SK-N-SH (cell line): ENCODE results near the gene GLT8D1. TPM values are rescaled to one million over a fixed set of nuclear protein-coding genes. Genes with fewer than 3 reads are reported as not detected.

Source experiments
- CTCF ChIA-PET: fragments of 300-600, 350-600 bp; formaldehyde crosslinking; extraction: SDS; loops from one replicate; lab custom pipeline; 2021; lab: Yijun Ruan, JAX
- POLR2A ChIA-PET: fragments of 350-600 bp; sonication (Branson Sonifier 250); formaldehyde crosslinking; extraction: SDS; loops from one replicate; lab custom pipeline; 2020; ENCODE audit warnings: antibody characterized with exemption, inconsistent platforms; lab: Yijun Ruan, JAX
- DNase-seq: peaks from one replicate; pipeline ENCODE4 v3.0.0; 2012
- H2AFZ ChIP-seq: fragments of 200-600 bp; sonication (generic); 2 replicates; pipeline ENCODE4 v1.8.1; 2016; ENCODE audit warnings: antibody characterized with exemption, mild to moderate bottlenecking, low read depth
- H3F3A ChIP-seq: fragments of 200-600 bp; sonication (generic); replicated peaks from 2 replicates; pipeline ENCODE3; 2016; ENCODE audit warnings: antibody characterized with exemption, mild to moderate bottlenecking; ENCODE audit not compliant: insufficient read depth
- H3K27ac ChIP-seq, 2 experiments: fragments of 200-500 bp in 1 of 2; fragments of 200-600 bp in 1 of 2; sonication (Bioruptor generic) in 1 of 2; sonication (generic), shearing (Covaris generic) in 1 of 2; 2 replicates each; pipeline versions ENCODE4 v1.5.1 to v1.6.1; 2014 to 2016; ENCODE audit warnings: low read depth in 2 of 2, inconsistent platforms in 1 of 2, low read length in 1 of 2, mild to moderate bottlenecking in 1 of 2, mixed read lengths in 1 of 2
- H3K27me3 ChIP-seq: fragments of 200-600 bp; sonication (generic), shearing (Covaris generic); 2 replicates; pipeline ENCODE4 v1.6.1; 2016; ENCODE audit warnings: mixed run types; ENCODE audit not compliant: insufficient read depth
- H3K36me3 ChIP-seq, 2 experiments: fragments of 200-500 bp in 1 of 2; fragments of 200-600 bp in 1 of 2; sonication (Bioruptor generic) in 1 of 2; sonication (generic) in 1 of 2; replicated peaks in 1 of 2; 2 replicates each; pipeline versions ENCODE3 to v1.5.1; 2014 to 2016; ENCODE audit warnings: low read length in 1 of 2, mild to moderate bottlenecking in 1 of 2; ENCODE audit not compliant: insufficient read depth in 2 of 2, control insufficient read depth in 1 of 2
- H3K4me1 ChIP-seq, 2 experiments: fragments of 200-500 bp in 1 of 2; fragments of 200-600 bp in 1 of 2; sonication (Bioruptor generic) in 1 of 2; sonication (generic), shearing (Covaris generic) in 1 of 2; 2 replicates each; pipeline versions ENCODE4 v1.5.1 to v1.6.1; 2014 to 2016; ENCODE audit warnings: low read depth in 1 of 2, low read length in 1 of 2, mixed run types in 1 of 2; ENCODE audit not compliant: insufficient read depth in 2 of 2, control insufficient read depth in 1 of 2
- H3K4me2 ChIP-seq: fragments of 200-600 bp; sonication (generic), shearing (Covaris generic); 2 replicates; pipeline ENCODE4 v1.6.1; 2017; ENCODE audit warnings: mixed run types
- H3K4me3 ChIP-seq, 2 experiments: fragments of 200-500 bp in 1 of 2; fragments of 200-600 bp in 1 of 2; sonication (Bioruptor generic) in 1 of 2; sonication (generic), shearing (Covaris generic) in 1 of 2; 2 replicates each; pipeline versions ENCODE4 v1.5.1 to v1.8.1; 2014 to 2016; ENCODE audit warnings: low read depth in 2 of 2, inconsistent platforms in 1 of 2, low read length in 1 of 2, mild to moderate bottlenecking in 1 of 2, mixed read lengths in 1 of 2, moderate library complexity in 1 of 2
- H3K79me2 ChIP-seq: fragments of 200-600 bp; sonication (generic); 2 replicates; pipeline ENCODE4 v1.8.1; 2017; ENCODE audit warnings: mild to moderate bottlenecking; ENCODE audit not compliant: insufficient read depth
- H3K9ac ChIP-seq: fragments of 200-600 bp; sonication (generic); 2 replicates; pipeline ENCODE4 v1.6.1; 2017; ENCODE audit warnings: mixed run types
- H3K9me2 ChIP-seq: fragments of 200-600 bp; sonication (generic); 2 replicates; pipeline ENCODE4 v1.6.1; 2017; ENCODE audit warnings: mixed run types
- H3K9me3 ChIP-seq: fragments of 200-600 bp; sonication (generic); 2 replicates; pipeline ENCODE4 v1.6.1; 2017; ENCODE audit warnings: mixed run types, mild to moderate bottlenecking, moderate library complexity
- H4K20me1 ChIP-seq: fragments of 200-600 bp; sonication (generic); 2 replicates; pipeline ENCODE4 v1.6.1; 2017; ENCODE audit warnings: mild to moderate bottlenecking, mixed run types; ENCODE audit not compliant: insufficient read depth
- ELF1 ChIP-seq: IDR thresholded peaks from 2 replicates; pipeline ENCODE4 v1.4.0; 2012
- EZH2phosphoT487 ChIP-seq: fragments of 200-600 bp; sonication (generic); IDR thresholded peaks from 2 replicates; pipeline ENCODE4 v1.6.1; 2017; ENCODE audit warnings: low read depth, mixed run types, mild to moderate bottlenecking, antibody characterized with exemption, moderate library complexity, borderline replicate concordance
- FOXJ3 ChIP-seq: sonication (generic); formaldehyde crosslinking; IDR thresholded peaks from 2 replicates; pipeline ENCODE4 v1.5.1; 2020; ENCODE audit warnings: mild to moderate bottlenecking, missing genetic modification reagents
- GATA2 ChIP-seq: sonication (generic); formaldehyde crosslinking; IDR thresholded peaks from 2 replicates; pipeline ENCODE4 v1.5.0; 2020; ENCODE audit warnings: mild to moderate bottlenecking, missing genetic modification reagents
- MEF2A ChIP-seq: IDR thresholded peaks from 2 replicates; pipeline ENCODE4 v1.4.0; 2012; ENCODE audit warnings: low read depth, borderline replicate concordance
- NFIC ChIP-seq: IDR thresholded peaks from 2 replicates; pipeline ENCODE4 v1.4.0; 2012; ENCODE audit warnings: borderline replicate concordance
- RCOR1 ChIP-seq: fragments of 150-350 bp; IDR thresholded peaks from 2 replicates; pipeline ENCODE4 v1.6.1; 2017; ENCODE audit warnings: antibody characterized with exemption, low read length
- SIN3A ChIP-seq: IDR thresholded peaks from 2 replicates; pipeline ENCODE4 v1.6.1; 2012; ENCODE audit warnings: low read depth, mild to moderate bottlenecking, low read length, moderate library complexity, borderline replicate concordance
- SMC3 ChIP-seq: IDR thresholded peaks from 2 replicates; pipeline ENCODE4 v1.6.1; 2012; ENCODE audit warnings: low read depth, low read length, improper control_type of control experiment
- TAF1 ChIP-seq: IDR thresholded peaks from 2 replicates; pipeline ENCODE4 v1.6.1; 2012; ENCODE audit warnings: low read depth, mild to moderate bottlenecking, low read length, moderate library complexity, borderline replicate concordance
- TCF12 ChIP-seq: IDR thresholded peaks from 2 replicates; pipeline ENCODE4 v1.4.0; 2012
- YY1 ChIP-seq: IDR thresholded peaks from 2 replicates; pipeline ENCODE4 v1.4.0; 2012; ENCODE audit warnings: low read depth, mild to moderate bottlenecking
- WGBS: methylation state at CpG from one replicate; pipeline ENCODE4 v1.1.6; 2017; ENCODE audit warnings: low lambda C conversion rate; 5-methylcytosine and 5-hydroxymethylcytosine counted together
- polyA plus RNA-seq, 3 experiments: library from polyadenylated mRNA; depleted of rRNA; stranded (reverse); fragments of >200 nt; gene quantifications; 2 replicates each; pipeline ENCODE4 v1.2.3, GENCODE V29; 2012
- TF ChIP-seq, protein P1 (sequence below): fragments of 150-350 bp; IDR thresholded peaks from 2 replicates; pipeline ENCODE4 v1.6.1; 2016; ENCODE audit warnings: mild to moderate bottlenecking, low read depth, low read length
- TF ChIP-seq, protein P2 (sequence below): fragments of 150-350 bp; IDR thresholded peaks from 2 replicates; pipeline ENCODE4 v1.6.1; 2017; ENCODE audit warnings: antibody characterized with exemption, low read length, low read depth, borderline replicate concordance
- TF ChIP-seq, protein P3 (sequence below): IDR thresholded peaks from 2 replicates; pipeline ENCODE4 v1.4.0; 2012; ENCODE audit warnings: low read depth, borderline replicate concordance

Gene GLT8D1
- polyA plus RNA-seq, 1 of the 3 experiments (the other 2 are of a cell fraction) = 102 TPM

DNA sequence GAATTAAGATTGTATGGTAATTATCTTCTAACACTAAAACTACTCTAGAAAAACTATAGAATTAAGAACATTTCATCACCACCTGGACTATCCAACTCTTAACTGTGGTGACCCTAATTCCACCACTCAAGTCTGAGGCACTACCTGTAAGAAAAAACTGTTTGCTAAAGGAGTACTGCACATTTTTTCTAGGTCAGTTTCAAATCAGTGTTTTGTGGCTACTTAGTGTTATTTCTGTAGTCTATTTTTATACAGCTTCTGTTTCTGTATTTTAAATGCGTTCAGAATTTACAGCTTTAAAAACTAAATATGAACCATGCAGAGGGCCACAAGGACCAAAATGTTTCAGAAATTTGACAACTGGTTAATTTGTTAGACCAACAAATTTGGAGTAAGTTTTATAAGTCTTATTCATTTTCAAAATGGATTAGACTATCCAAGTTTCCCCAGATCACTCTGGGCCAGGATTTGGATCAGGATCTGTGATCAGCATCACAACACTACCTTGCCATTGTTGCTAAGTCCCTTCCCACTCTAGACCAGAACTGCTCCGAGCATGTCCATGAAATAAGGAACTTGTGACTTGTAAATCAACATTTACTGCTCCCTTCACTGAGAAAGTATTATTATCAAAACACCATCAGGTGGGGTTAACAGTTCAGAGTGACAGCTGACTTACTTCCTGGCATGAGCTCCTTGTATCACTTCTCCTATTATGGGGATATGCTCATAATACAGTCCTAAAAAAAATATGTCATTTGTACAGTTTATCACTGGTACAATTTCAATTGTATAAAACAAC lies 8.6 kb downstream of the GLT8D1 start:
- Histone ChIP-seq H2AFZ (no peak overlapping the region), H4K20me1 (no peaks in the 10 kb centered on the region; the same call in 1 of the 2 replicates), H3K36me3 (peaks cover 60 to 70% of the 10 kb centered on the region in 2 experiments), H3K79me2 (peaks cover 40% of the 10 kb centered on the region), H3K9ac (no peak overlapping the region), H3K27ac (peak overlapping the region in 1 of 2 experiments; percentile 16; a peak in 2 of 4 replicates), H3K4me3 (no peak overlapping the region), H3K4me1 (peaks cover 0 to 5% of the 10 kb centered on the region in 2 experiments; a peak in 1 of 4 replicates), H3K9me2 (no peaks in the 10 kb centered on the region), H3K4me2 (no peak overlapping the region), H3F3A (peaks cover 57% of the 10 kb centered on the region), H3K9me3 (no peaks in the 10 kb centered on the region), H3K27me3 (no peaks in the 10 kb centered on the region)
- 84% methylated on average over 2 of the region's 2 CpGs for WGBS
- DNase-seq = no peak
- TF ChIP-seq, protein P1, sequence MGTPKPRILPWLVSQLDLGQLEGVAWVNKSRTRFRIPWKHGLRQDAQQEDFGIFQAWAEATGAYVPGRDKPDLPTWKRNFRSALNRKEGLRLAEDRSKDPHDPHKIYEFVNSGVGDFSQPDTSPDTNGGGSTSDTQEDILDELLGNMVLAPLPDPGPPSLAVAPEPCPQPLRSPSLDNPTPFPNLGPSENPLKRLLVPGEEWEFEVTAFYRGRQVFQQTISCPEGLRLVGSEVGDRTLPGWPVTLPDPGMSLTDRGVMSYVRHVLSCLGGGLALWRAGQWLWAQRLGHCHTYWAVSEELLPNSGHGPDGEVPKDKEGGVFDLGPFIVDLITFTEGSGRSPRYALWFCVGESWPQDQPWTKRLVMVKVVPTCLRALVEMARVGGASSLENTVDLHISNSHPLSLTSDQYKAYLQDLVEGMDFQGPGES = no peak
- no peak for TF ChIP-seq SMC3
- TF ChIP-seq EZH2phosphoT487 = no peak
- no peak for TF ChIP-seq TAF1
- TF ChIP-seq TCF12 = no peak
- no peak for TF ChIP-seq GATA2 (CRISPR knock-in tag)
- TF ChIP-seq ELF1 = no peak
- no peak for TF ChIP-seq RCOR1
- TF ChIP-seq FOXJ3 = no peak
- no peak for TF ChIP-seq NFIC
- no peak for TF ChIP-seq YY1
- TF ChIP-seq SIN3A = no peak
- TF ChIP-seq, protein P2, sequence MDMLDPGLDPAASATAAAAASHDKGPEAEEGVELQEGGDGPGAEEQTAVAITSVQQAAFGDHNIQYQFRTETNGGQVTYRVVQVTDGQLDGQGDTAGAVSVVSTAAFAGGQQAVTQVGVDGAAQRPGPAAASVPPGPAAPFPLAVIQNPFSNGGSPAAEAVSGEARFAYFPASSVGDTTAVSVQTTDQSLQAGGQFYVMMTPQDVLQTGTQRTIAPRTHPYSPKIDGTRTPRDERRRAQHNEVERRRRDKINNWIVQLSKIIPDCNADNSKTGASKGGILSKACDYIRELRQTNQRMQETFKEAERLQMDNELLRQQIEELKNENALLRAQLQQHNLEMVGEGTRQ = no peak
- TF ChIP-seq MEF2A = no peak
- TF ChIP-seq, protein P3, sequence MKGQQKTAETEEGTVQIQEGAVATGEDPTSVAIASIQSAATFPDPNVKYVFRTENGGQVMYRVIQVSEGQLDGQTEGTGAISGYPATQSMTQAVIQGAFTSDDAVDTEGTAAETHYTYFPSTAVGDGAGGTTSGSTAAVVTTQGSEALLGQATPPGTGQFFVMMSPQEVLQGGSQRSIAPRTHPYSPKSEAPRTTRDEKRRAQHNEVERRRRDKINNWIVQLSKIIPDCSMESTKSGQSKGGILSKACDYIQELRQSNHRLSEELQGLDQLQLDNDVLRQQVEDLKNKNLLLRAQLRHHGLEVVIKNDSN = no peak
- CTCF ChIA-PET = interaction anchor here (1.6 kb wide), 1 partner anchor 10 kb away, joined by 5 read pairs; no protein-coding TSS in a partner anchor
- POLR2A ChIA-PET = interaction anchor here (1.5 kb wide), 1 partner anchor 8 kb away, joined by 5 read pairs; no protein-coding TSS in a partner anchor
